Mucosa of stomach (tissue), 1 donor: Measurements from ENCODE around the gene PAGE1.

Experiments
- H3K27me3 ChIP-seq: one replicate; pipeline ENCODE4 v1.7.0; 2013; ENCODE audit warnings: mild to moderate bottlenecking, low read length; ENCODE audit not compliant: control insufficient read depth, insufficient read depth
- H3K36me3 ChIP-seq: one replicate; pipeline ENCODE4 v1.7.0; 2013; ENCODE audit warnings: low read length; ENCODE audit not compliant: control insufficient read depth, insufficient read depth
- H3K4me1 ChIP-seq: one replicate; pipeline ENCODE4 v1.7.0; 2013; ENCODE audit warnings: mild to moderate bottlenecking, low read length; ENCODE audit not compliant: control insufficient read depth, insufficient read depth
- H3K4me3 ChIP-seq: one replicate; pipeline ENCODE4 v1.7.0; 2013; ENCODE audit warnings: low read length
- H3K9ac ChIP-seq: one replicate; pipeline ENCODE4 v1.7.0; 2013; ENCODE audit warnings: mild to moderate bottlenecking, low read length, moderate library complexity
- H3K9me3 ChIP-seq: one replicate; pipeline ENCODE4 v1.7.0; 2013; ENCODE audit warnings: mild to moderate bottlenecking, low read length, moderate library complexity; ENCODE audit not compliant: control insufficient read depth
- donor health status: Pancreatic carcinoma.

The PAGE1 gene

DNA sequence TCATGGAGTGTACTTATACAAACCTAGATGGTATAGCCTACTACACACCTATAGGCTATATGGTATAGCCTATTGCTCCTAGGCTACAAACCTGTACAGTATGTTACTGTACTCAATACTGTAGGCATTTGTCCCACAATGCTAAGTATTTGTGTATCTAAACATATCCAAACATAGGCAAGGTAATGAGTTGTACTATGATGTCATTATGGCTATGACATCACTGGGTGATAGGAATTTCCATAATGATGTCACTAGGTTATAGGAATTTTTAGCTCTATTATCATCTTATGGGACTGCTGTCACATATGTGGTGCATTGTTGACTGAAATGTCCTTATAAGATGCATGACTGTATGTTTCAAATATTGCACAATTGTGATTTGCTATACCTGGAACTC is 5.5 kb upstream of the PAGE1 start:
- H3K36me3 ChIP-seq = no peaks in the 10 kb centered on the region

GRCh38 chrX:49675075-49675719 is 20.6 kb downstream of the PAGE1 start:
- Histone ChIP-seq H3K27me3 (no peaks in the 10 kb centered on the region), H3K9me3 (no peaks in the 10 kb centered on the region), H3K36me3 (no peaks in the 10 kb centered on the region), H3K9ac (no peak overlapping the region), H3K4me3 (no peak overlapping the region), H3K4me1 (no peaks in the 10 kb centered on the region)

More for the DNA sequence above, 5.5 kb upstream of the PAGE1 start:
- Histone ChIP-seq H3K9ac (no peak overlapping the region), H3K4me1 (no peaks in the 10 kb centered on the region), H3K27me3 (no peaks in the 10 kb centered on the region), H3K4me3 (no peak overlapping the region), H3K9me3 (no peaks in the 10 kb centered on the region)

GRCh38 chrX:49673394-49673793 is 22.4 kb downstream of the PAGE1 start:
- no peak overlapping the region for H3K4me3 ChIP-seq
- no peaks in the 10 kb centered on the region for H3K9me3 ChIP-seq
- no peaks in the 10 kb centered on the region for H3K4me1 ChIP-seq
- no peaks in the 10 kb centered on the region for H3K36me3 ChIP-seq
- H3K27me3 ChIP-seq = no peaks in the 10 kb centered on the region
- no peak overlapping the region for H3K9ac ChIP-seq

- no peaks in the 10 kb centered on the region for H3K4me1 ChIP-seq
- no peaks in the 10 kb centered on the region for H3K36me3 ChIP-seq
- H3K9ac ChIP-seq = no peak overlapping the region
- no peaks in the 10 kb centered on the region for H3K27me3 ChIP-seq
- H3K4me3 ChIP-seq = no peak overlapping the region
- no peaks in the 10 kb centered on the region for H3K9me3 ChIP-seq
Measured at GRCh38 chrX:49664824-49665223, 31.0 kb downstream of the PAGE1 start.

- H3K9ac ChIP-seq = no peak overlapping the region
- no peaks in the 10 kb centered on the region for H3K4me1 ChIP-seq
- no peaks in the 10 kb centered on the region for H3K36me3 ChIP-seq
- no peak overlapping the region for H3K4me3 ChIP-seq
- H3K27me3 ChIP-seq = no peaks in the 10 kb centered on the region
- no peaks in the 10 kb centered on the region for H3K9me3 ChIP-seq
Measured at GRCh38 chrX:49661881-49662280, 33.9 kb downstream of the PAGE1 start.

DNA sequence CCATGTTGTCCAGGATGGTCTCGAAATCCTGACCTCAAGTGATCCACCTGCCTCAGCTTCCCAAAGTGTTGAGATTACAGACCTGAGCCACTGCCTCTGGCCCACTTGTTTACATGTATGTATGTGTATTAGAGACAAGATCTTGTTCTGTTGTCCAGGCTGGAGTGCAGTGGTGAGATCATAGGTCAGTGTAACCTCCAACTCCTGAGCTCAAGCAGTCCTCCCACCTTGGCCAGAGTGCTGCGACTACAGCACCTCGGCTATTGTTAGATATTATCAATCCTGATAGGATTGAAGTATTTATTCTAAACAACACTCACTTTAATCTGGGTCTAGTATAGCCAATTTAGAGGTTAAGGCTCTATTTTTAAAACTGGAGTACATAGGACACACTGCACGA is 36.0 kb downstream of the PAGE1 start:
- H3K9ac ChIP-seq = no peak overlapping the region
- no peaks in the 10 kb centered on the region for H3K9me3 ChIP-seq
- H3K4me3 ChIP-seq = no peak overlapping the region
- no peaks in the 10 kb centered on the region for H3K36me3 ChIP-seq
- H3K4me1 ChIP-seq = no peaks in the 10 kb centered on the region
- H3K27me3 ChIP-seq = no peaks in the 10 kb centered on the region

GRCh38 chrX:49656533-49656932 is 39.3 kb downstream of the PAGE1 start:
- Histone ChIP-seq H3K36me3 (no peaks in the 10 kb centered on the region), H3K9ac (no peak overlapping the region), H3K4me3 (no peak overlapping the region), H3K27me3 (no peaks in the 10 kb centered on the region), H3K4me1 (no peaks in the 10 kb centered on the region), H3K9me3 (no peaks in the 10 kb centered on the region)

DNA sequence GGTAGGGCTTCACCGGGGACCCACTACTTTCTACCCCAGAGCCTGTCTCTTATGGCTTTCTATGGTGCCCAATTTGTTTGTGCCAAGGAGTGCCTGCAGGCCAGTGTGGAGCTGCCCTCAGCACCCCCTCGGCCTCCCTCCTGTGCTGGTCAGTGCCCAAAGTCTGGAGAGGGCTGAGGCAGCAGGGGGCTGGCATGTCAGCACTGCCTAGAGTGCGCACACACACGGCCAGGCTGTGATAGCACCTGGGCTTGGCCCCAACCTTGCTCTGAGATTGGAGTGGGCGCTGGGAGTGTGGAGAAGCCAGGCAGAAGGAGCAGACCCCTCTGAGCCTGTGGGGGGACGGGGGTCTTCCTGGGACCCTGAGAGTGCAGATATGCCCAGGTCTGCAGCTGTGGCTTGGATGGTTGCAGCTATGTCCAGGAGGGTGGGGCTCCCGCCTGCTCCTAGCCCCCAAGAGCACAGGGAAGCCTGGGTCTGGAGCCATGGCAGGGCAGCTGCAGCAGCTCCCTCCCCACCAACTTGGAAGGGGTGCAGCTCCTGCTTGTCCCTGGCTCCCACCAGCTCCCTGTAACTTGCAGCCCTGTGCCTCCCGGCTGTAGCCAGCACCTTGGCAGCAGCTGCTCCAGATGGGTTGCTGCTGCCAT is 50.7 kb downstream of the PAGE1 start:
- H3K9ac ChIP-seq = no peak overlapping the region
- H3K4me1 ChIP-seq = no peaks in the 10 kb centered on the region
- H3K36me3 ChIP-seq = no peaks in the 10 kb centered on the region
- no peak overlapping the region for H3K4me3 ChIP-seq
- H3K9me3 ChIP-seq = no peaks in the 10 kb centered on the region
- H3K27me3 ChIP-seq = no peaks in the 10 kb centered on the region
